Hindlimb muscle (tissue), 1 donor: ENCODE results near the gene SDF4. TPM values are rescaled to one million over a fixed set of nuclear protein-coding genes. Genes with fewer than 3 reads are reported as not detected.
"Not testable (repeated sequence)": the region's sequence is repeated elsewhere in the genome, so short reads cannot be mapped to it uniquely, and the experiment has no call there.

Experiments
- DNase-seq: peaks from one replicate; pipeline ENCODE4 v3.0.0-alpha.2; 2013
- polyA plus RNA-seq: library from polyadenylated mRNA; unstranded; fragments of 120-200 nt; gene quantifications from one replicate; pipeline ENCODE4 v1.2.1, GENCODE V29; 2013; ENCODE audit not compliant: insufficient read length

The SDF4 gene
- polyA plus RNA-seq, 1 donor = 92.9 TPM

GRCh38 chr1:1176931-1177330 lies 54.9 kb downstream of the SDF4 start:
- no peak for DNase-seq

- not testable (repeated sequence) for DNase-seq
Measured at GRCh38 chr1:1176063-1176761, 55.6 kb downstream of the SDF4 start.

- no peak for DNase-seq
Measured at GRCh38 chr1:1175221-1176062, 56.4 kb downstream of the SDF4 start.

- no peak for DNase-seq
Measured at GRCh38 chr1:1173793-1174415, 57.9 kb downstream of the SDF4 start, which contains the start of gene TTLL10. Gene TTLL10 (plus strand): TSS chr1:1173880. CDS start chr1:1179216, 5,336 bp downstream.

GRCh38 chr1:1173061-1173792 lies 58.6 kb downstream of the SDF4 start:
- DNase-seq = no peak

GRCh38 chr1:1171546-1172340 lies 60.1 kb downstream of the SDF4 start:
- DNase-seq = no peak

GRCh38 chr1:1171161-1171545 lies 60.6 kb downstream of the SDF4 start:
- DNase-seq = no peak

GRCh38 chr1:1170215-1171091 lies 61.3 kb downstream of the SDF4 start:
- DNase-seq = no peak

- no peak for DNase-seq
Measured at GRCh38 chr1:1169429-1170214, 62.2 kb downstream of the SDF4 start.

- no peak for DNase-seq
Measured at GRCh38 chr1:1168451-1169411, 63.1 kb downstream of the SDF4 start.

GRCh38 chr1:1167841-1168450 lies 63.9 kb downstream of the SDF4 start:
- no peak for DNase-seq

GRCh38 chr1:1167398-1167821 lies 64.4 kb downstream of the SDF4 start:
- DNase-seq = no peak

Other genes with a start within 250 kb of the SDF4 start
- 2.1 TPM for gene PERM1, start 249.9 kb downstream of the SDF4 start, polyA plus RNA-seq
- gene HES4, start 231.9 kb downstream of the SDF4 start, polyA plus RNA-seq = 24.1 TPM
- gene ISG15, start 218.5 kb downstream of the SDF4 start, polyA plus RNA-seq = 8.9 TPM
- 51.3 TPM for gene AGRN, start 211.9 kb downstream of the SDF4 start, polyA plus RNA-seq
- 0.31 TPM for gene RNF223, start 157.7 kb downstream of the SDF4 start, polyA plus RNA-seq
- gene C1orf159, start 115.9 kb downstream of the SDF4 start, polyA plus RNA-seq = 7.8 TPM
- gene TTLL10, start 58.1 kb downstream of the SDF4 start, polyA plus RNA-seq = 0.25 TPM
- 4.1 TPM for gene TNFRSF18, start 25.4 kb downstream of the SDF4 start, polyA plus RNA-seq
- gene TNFRSF4, start 17.8 kb downstream of the SDF4 start, polyA plus RNA-seq = 3.2 TPM
- gene B3GALT6, start 236 bp upstream of the SDF4 start, polyA plus RNA-seq = 20.0 TPM
- gene C1QTNF12, start 14.7 kb upstream of the SDF4 start, polyA plus RNA-seq = 3.6 TPM
- 39.1 TPM for gene UBE2J2, start 41.9 kb upstream of the SDF4 start, polyA plus RNA-seq
- 5.4 TPM for gene SCNN1D, start 48.4 kb upstream of the SDF4 start, polyA plus RNA-seq
- gene ACAP3, start 75.9 kb upstream of the SDF4 start, polyA plus RNA-seq = 54.6 TPM
- 7.0 TPM for gene PUSL1, start 76.6 kb upstream of the SDF4 start, polyA plus RNA-seq
- 87.7 TPM for gene INTS11, start 92.7 kb upstream of the SDF4 start, polyA plus RNA-seq
- gene CPTP, start 92.8 kb upstream of the SDF4 start, polyA plus RNA-seq = 20.2 TPM
- 3.9 TPM for gene TAS1R3, start 99.3 kb upstream of the SDF4 start, polyA plus RNA-seq
- 54.3 TPM for gene DVL1, start 117.4 kb upstream of the SDF4 start, polyA plus RNA-seq
- gene MXRA8, start 126.6 kb upstream of the SDF4 start, polyA plus RNA-seq = 73.1 TPM
- 71.7 TPM for gene AURKAIP1, start 143.2 kb upstream of the SDF4 start, polyA plus RNA-seq
- gene CCNL2, start 167.3 kb upstream of the SDF4 start, polyA plus RNA-seq = 174 TPM
- 91.1 TPM for gene MRPL20, start 175.3 kb upstream of the SDF4 start, polyA plus RNA-seq
- 24.7 TPM for gene ANKRD65, start 189.3 kb upstream of the SDF4 start, polyA plus RNA-seq
- gene VWA1, start 203.7 kb upstream of the SDF4 start, polyA plus RNA-seq = 72.5 TPM
- 0.90 TPM for gene ATAD3C, start 217.7 kb upstream of the SDF4 start, polyA plus RNA-seq
- gene ATAD3B, start 239.8 kb upstream of the SDF4 start, polyA plus RNA-seq = 13.0 TPM